Medulla oblongata (tissue), 1 donor: Measurements from ENCODE around the gene KCNE1.
"Not testable (repeated sequence)": the region's sequence is repeated elsewhere in the genome, so short reads cannot be mapped to it uniquely, and the experiment has no call there.

ENCODE experiments used
- DNase-seq: peaks from one replicate; pipeline ENCODE4 v3.0.0-alpha.2; 2015; ENCODE audit errors: extremely low spot score

The KCNE1 gene

GRCh38 chr21:34417448-34418077 lies 94.4 kb downstream of the KCNE1 start:
- DNase-seq, result not testable (repeated sequence)

- not testable (repeated sequence) for DNase-seq
Observed at GRCh38 chr21:34407294-34407693, 104.7 kb downstream of the KCNE1 start.

GRCh38 chr21:34406676-34407075 lies 105.3 kb downstream of the KCNE1 start:
- DNase-seq, result not testable (repeated sequence)

- DNase-seq, result not testable (repeated sequence)
Observed at GRCh38 chr21:34406102-34406501, 105.9 kb downstream of the KCNE1 start.

- not testable (repeated sequence) for DNase-seq
Observed at GRCh38 chr21:34405686-34406085, 106.3 kb downstream of the KCNE1 start.

- not testable (repeated sequence) for DNase-seq
Observed at GRCh38 chr21:34404742-34405141, 107.3 kb downstream of the KCNE1 start.

- not testable (repeated sequence) for DNase-seq
Observed at GRCh38 chr21:34400522-34400921, 111.5 kb downstream of the KCNE1 start.
